Limb (tissue), 2 donors: ENCODE data around the gene ME1.
"Not testable (repeated sequence)": the region's sequence is repeated elsewhere in the genome, so short reads cannot be mapped to it uniquely, and the experiment has no call there.

Experiments
- DNase-seq, 2 donors: peaks; one replicate each; pipeline ENCODE4 v3.0.0-alpha.2; 2016; ENCODE audit errors: extremely low spot score in 2 of 2

Gene ME1

DNA sequence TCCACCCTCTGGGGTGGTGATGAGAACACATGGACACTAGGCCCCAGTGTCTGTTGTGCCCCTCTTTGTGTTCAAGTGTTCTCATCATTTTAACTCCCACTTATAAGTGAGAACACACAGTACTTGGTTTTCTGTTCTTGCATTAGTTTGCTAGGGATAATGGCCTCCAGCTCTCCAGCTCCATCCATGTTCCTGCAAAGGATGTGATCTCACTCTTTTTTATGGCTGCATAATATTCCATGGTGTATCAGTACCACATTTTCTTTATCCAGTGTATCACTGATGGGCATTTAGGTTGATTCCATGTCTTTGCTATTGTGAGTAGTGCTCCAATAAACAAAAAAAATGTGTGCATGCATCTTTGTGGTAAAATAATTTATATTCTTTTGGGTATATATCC, 170.3 kb downstream of the ME1 start:
- no peak for DNase-seq

DNA sequence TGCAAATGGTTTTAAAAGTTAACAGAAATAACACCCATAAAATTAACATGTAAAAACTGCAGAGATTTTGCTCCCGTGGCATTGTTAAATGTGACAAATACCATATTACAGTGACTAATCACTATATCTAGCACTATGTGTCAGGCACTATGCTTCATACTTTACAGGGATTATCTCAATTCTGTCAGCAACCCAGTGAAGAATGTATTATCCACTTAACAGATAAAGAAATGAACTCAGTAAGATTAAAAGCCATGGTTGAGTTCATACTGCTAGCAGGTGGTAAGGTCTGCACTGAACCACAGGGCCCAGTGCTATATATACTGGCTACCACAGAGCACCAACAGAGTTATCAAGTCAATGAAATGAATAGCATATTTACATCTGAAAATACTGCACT, 172.3 kb downstream of the ME1 start:
- no peak for DNase-seq

DNA sequence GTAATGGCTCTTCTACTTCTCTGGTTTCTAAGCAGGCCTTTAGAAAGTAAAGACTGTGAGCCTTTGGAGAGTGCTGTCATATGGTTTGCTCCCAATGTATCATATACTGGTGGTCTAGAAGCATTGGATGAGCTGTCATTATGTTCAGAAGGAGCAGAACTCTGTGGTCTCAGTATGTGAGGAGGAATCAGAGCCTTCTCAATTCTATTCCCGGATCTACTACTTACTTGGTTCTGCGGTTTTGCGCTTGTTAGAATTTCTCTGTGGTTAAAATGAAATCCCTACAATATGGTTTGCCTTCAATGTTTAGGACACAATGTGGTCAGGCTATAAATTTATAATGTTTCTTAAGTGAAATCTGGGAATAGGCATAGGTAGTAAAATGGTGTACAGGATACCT, 173.1 kb downstream of the ME1 start:
- no peak for DNase-seq

DNA sequence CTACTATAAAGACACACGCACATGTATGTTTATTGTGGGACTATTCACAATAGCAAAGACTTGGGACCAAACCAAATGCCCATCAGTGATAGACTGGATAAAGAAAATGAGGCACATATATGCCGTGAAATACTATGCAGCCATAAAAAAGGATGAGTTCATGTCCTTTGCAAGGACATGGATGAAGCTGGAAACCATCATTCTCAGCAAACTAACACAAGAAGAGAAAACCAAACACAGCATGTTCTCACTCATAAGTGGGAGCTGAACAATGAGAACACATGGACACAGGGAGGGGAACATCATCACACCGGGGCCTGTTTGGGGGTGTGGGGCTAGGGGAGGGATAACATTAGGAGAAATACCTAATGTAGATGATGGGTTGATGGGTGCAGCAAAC, 174.1 kb downstream of the ME1 start:
- DNase-seq: not testable (repeated sequence)

GRCh38 chr6:83252719-83253118, 178.1 kb downstream of the ME1 start:
- no peak for DNase-seq

- DNase-seq: no peak
Measured at GRCh38 chr6:83250235-83250634, 180.6 kb downstream of the ME1 start.

GRCh38 chr6:83247471-83247870, 183.4 kb downstream of the ME1 start:
- no peak for DNase-seq

DNA sequence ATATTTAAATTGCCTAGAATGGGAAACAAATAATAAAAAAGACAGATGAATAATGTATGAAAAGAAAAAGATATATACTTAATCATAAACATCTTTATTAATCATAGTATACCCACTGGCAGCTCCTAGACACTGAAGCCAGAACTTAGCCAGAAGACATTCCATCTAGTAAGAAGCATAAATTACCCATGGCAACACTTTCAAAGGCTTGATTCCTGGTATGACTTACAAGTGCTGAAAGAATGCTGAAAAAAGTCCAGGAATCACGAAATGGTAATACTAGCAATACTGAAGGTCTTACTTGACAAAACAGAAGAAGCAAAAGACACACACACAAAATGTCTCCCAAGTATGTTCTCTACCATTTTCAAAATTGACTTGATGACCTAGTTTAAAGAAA, 199.7 kb downstream of the ME1 start:
- DNase-seq: no peak

- no peak for DNase-seq
Measured at GRCh38 chr6:83226517-83226916, 204.3 kb downstream of the ME1 start.

DNA sequence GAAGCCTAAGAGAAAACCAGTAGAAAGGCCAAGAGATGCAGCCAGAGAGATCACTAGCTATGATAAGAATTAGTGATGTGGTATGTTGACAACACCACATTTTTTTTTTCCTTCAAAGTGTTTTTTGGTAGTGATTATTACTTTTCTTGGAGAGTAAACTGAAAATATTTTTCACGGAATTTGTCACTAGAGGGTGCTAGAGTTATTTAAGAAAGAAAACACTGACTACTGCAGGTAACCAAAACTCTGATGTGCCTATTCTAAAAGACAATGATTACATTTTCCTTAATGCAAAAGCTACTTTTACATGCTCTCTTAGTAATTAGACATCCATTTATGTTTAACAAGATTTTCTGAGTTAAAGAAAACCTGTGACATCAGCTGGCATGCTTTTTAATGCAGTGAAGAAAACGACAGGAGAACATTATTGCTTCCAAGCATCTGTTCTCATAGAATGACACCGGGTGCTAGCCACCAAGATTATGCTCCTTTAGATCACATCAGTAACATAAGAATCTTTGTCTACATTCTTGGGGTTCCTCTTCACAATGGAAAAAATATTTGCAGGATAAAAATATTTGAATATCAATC, 208.9 kb downstream of the ME1 start:
- peak in 1 of 2 donors; percentile 60 for DNase-seq

DNA sequence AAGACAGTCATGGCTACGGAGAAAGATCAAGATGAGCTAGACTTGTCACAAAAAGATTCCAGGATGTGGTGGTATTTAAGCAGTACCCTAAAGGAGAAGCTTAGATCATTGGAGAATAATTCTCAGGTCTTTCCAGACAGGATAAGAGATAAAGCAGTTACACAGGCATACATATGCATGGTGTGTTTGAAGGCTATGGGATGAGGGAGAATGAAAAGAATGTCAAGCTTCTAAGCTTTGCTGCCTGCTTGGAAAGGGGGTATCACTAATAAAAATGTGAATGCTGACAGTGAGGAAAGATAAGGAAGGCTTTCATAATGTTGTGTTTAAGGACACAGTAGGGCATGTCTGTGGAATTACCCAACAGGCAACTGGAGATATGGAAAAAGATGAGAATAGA, 209.6 kb downstream of the ME1 start:
- DNase-seq: no peak

DNA sequence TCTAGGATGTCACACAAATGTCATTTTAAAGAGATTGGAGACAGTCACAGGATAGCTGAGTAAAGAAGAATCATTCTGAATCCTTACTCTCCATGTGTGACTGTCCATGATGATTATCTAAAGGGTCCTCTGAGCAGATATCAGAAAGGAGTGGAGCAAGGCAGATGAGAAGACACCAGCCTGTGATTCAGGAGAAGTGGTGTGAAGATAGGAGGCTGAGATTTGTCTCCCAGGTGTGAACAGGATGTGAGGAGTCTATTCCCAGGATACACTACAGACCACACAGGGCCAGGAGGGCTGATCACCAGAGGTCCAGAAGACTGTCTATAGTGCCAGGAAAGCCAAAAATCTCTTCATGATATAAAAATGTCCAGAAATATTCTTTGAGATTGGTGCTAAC, 210.7 kb downstream of the ME1 start:
- DNase-seq: no peak

- DNase-seq: no peak
Measured at GRCh38 chr6:83218646-83219045, 212.2 kb downstream of the ME1 start.

DNA sequence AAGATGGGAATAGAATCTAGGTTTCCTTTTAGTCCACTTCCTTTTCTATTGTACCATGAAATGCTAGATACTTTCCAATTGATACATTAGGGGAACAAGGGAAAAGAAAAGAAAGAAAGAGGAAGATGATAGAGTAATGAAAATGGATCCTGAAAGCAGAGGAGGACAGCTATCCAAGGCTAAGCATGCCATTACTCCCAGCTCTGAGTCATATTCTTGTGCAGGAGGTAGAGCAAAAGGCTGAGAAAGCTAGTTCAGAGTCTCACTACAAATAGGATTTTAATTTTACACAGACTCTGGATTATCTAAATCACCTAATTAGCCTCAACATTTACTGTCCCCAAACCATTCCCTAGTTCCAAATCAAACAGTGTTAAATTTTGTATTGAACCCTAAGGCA, 214.0 kb downstream of the ME1 start:
- no peak for DNase-seq

DNA sequence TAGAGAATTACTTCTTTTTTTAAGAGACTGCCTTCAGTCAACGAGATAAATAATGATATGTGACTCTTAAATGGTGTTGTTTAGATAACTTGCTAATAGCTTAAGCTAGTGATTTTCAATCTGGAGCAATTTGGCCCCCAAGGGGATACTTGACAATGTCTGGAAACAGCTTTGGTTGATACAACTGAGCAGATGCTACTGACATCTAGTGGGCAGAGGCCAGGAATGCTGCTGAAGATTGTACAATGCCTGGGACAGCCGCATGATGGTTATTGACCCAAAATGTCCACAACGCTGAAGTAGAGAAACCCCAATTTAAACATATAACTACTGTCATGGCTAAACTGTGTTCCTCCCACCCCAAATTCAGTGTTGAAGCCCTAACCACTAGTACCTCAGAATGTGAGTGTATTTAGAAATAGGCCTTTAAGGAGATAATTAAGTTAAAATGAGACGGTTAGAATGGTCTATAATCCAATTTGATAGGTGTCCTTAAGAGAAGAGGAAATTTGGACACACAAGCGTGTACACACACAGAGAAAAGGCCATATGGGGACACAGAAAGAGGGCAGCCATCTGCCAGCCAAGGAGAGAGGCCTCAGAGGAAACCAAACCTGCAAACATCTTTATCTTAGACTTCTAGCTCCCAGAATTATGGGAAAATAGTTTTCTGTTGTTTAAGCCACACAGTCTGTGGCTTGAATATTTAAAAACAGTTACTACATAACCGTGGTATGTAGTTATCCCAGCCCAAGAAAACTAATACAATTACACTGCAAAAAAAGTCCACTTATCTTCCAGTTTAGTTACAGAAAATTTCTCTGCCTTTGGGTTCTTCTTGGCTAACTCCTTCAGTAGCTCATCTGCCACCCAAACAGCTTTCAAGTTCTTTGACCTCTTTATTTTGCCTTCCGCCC, 215.5 kb downstream of the ME1 start:
- DNase-seq: peak; percentile 65 to 82

- no peak for DNase-seq
Measured at GRCh38 chr6:83202031-83202430, 228.8 kb downstream of the ME1 start.

GRCh38 chr6:83199863-83200225, 231.0 kb downstream of the ME1 start:
- DNase-seq: no peak

DNA sequence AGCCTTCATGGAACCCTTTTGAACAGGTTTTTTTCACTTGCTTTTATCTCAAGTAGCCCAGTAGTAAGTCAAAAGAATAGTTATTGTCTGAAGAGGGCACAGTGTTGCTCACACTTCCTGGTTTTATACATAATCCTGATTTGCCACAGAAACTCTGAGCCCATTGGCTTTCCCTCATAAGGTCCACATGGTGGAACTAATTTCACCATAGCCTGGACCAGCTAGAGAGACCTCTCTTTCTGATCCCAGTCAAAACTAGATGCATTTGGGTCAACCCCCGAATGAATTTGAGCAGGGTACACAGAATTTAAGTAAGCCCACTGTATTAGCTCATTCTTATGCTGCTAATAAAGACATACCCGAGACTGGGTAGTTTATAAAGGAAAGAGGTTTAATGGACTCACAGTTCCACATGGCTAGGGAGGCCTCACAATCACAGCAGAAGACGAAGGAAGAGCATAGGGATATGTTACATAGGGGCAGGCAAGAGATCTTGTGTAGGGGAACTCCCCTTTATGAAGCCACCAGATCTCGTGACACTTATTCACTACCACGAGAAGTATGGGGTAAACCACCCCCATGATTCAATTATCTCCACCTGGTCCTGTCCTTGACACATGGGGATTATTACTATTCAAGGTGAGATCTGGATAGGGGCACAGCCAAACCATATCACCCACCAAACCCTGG, 231.5 kb downstream of the ME1 start:
- no peak for DNase-seq

GRCh38 chr6:83198486-83199172, 232.2 kb downstream of the ME1 start:
- DNase-seq: no peak

DNA sequence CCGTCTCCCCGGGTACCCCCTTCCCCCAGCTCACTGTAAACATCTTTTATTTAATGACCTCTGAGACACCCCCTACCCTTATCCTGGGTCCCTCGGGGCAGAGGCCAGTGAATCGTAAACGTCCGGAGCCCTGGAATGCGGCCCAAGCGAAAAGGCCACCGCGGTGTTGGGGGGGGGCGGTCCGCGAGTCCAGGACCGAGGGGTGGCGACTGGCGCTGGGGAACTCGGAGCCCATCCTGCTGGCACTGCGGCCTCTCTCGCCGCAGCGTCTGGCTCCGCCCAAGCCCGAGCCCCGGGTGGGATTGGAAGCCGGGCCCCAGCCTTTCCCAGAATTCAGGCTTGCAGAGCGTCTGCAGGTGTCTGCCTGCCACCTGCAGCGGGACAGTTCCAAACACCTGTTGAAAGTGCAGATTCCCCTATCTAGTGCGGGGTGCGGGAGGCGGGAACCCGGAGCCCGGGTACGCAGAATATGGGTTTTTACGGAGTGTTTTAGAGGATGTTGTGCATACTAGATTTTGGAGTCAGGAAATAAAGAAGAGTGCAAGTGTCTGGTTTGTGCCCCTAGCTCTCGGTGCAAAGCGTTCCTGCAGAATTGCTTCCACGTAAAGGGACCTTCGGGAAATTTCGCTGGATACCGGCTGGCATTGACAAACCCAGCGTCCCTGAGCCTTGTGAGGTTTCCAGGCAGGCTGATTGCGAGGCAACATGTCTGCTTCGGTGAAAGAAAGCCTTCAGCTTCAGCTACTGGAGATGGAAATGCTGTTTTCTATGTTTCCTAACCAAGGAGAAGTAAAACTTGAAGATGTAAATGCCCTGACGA, 236.9 kb downstream of the ME1 start:
- DNase-seq: peak in 1 of 2 donors; percentile 70
